Adipose tissue (tissue), 3 donors: ENCODE data around the gene HDDC3. TPM values are rescaled to one million over a fixed set of nuclear protein-coding genes. Genes with fewer than 3 reads are reported as not detected.
A peak's percentile ranks its signal among the peaks of the same experiment; 100 is the strongest.
"Not testable (repeated sequence)": the region's sequence is repeated elsewhere in the genome, so short reads cannot be mapped to it uniquely, and the experiment has no call there.

ENCODE experiments used
- H3K27ac ChIP-seq: one replicate; pipeline ENCODE4 v1.5.1; 2013; ENCODE audit warnings: low read depth, low read length
- WGBS, 3 donors: extraction: QIAGEN DNeasy Blood & Tissue Kit; methylation state at CpG; one replicate each; pipeline ENCODE4 v1.1.7; 2013; 5-methylcytosine and 5-hydroxymethylcytosine counted together
- polyA plus RNA-seq, 3 donors: library from polyadenylated mRNA; stranded (reverse); fragments of 200-250 nt; gene quantifications; one replicate each; pipeline ENCODE4 v1.2.3, GENCODE V29; 2013
- donor health status: healthy with polysubstance abuse.
- donor health status: Bipolar disorder and iron deficiency.
- donor health status: healthy.

Gene HDDC3
- polyA plus RNA-seq, 3 donors, result 13.2 to 22.2 (median 20.5) TPM

DNA sequence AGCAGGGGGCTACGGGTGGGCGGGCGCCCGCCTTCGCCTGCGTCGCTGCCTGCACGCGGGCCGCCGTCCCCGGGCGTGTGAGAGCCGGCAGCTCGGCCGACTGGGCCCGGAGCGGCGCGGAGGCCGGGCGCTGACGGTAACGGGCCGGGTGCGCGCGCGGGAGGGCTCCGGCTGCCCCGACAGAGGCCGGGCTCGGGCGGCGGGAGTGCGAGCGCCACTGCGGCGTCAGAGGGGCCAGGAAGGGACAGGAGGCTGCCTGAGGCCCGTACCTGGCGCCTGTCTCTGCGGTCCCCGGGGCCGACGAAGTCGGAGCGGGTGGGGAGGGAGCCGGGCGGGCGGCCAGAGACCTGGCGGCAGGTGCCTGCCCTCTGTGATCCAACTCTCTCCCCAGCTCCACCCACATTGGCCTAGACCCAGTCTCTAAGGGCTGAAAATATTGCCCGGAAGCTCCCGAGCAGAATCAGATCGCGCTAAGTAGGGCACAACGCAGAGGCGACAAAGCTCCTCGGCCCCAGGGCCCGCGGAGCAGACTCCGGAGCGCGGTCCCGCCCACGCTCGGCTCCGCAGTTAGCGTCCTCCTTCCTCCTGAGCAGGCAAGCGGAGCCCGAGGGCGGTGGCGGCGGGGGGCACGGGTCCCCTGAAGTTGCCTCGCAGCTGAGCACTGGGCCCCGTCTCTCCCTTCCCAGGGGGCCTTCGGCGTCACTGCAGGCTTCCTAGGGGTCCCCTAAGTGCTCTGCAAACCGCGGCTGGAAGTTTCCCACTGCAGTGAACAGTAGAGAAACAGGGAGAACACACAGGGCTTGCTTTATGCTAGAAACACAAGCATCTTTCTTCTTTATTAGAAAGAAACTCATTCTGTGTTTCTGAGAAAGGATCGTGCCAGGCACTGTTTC is 29.3 kb downstream of the HDDC3 start, which contains the start of gene MAN2A2:
Gene MAN2A2, plus strand, starts transcription at position 463 of the 893 bp plus-strand sequence. CDS start 906 bp downstream, outside the sequence.
- WGBS, 3 donors, result 1% methylated on average over 68 to 81 of the region's 81 CpGs
- peak within 1 kb of the TSS; percentile 93 for H3K27ac ChIP-seq

- WGBS, 3 donors, result 0 to 1% (median 0%) methylated on average over 52 to 71 of the region's 71 CpGs
Observed at GRCh38 chr15:90902040-90902839, 30.1 kb downstream of the HDDC3 start.

DNA sequence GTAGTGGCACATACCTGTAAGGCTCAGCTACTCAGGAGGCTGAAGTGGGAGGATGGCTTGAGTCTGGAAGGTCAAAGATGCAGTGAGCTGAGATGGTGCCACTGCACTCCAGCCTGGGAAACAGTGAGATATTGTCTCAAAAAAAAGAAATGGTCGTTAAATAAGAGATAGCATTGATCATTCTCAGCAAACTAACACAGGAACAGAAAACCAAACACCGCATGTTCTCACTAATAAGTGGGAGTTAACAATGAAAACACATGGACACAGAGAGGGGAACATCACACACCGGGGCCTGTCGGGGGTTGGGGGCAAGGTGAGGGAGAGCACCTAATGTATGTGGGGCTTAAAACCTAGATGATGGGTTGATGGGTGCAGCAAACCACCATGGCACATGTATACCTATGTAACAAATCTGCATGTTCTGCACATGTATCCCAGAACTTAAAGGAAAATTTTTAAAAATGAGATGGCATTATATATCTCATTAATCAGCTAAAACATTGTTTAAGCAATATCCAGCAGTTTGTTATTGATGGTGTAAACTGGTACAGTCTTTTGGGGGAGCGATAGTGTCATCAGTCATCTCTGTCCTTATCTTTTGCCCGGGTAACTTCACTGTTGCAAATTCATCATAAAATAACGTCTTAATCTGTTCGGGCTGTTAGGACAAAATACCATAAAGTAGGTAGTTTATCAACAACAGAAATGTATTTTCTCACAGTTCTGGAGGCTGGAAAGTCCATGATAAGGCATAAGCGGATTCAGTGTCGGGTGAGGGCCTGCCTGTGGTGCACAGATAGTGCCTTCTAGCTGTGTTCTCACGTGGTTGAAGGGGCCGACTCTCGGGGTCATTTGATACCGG is 30.9 kb downstream of the HDDC3 start:
- H3K27ac ChIP-seq, result no peak overlapping the region
- 33 to 52% (median 49%) methylated on average over 14 of the region's 14 CpGs for WGBS, 3 donors

More at GRCh38 chr15:90902040-90902839, 30.1 kb downstream of the HDDC3 start:
- peak overlapping the region; percentile 93 for H3K27ac ChIP-seq

DNA sequence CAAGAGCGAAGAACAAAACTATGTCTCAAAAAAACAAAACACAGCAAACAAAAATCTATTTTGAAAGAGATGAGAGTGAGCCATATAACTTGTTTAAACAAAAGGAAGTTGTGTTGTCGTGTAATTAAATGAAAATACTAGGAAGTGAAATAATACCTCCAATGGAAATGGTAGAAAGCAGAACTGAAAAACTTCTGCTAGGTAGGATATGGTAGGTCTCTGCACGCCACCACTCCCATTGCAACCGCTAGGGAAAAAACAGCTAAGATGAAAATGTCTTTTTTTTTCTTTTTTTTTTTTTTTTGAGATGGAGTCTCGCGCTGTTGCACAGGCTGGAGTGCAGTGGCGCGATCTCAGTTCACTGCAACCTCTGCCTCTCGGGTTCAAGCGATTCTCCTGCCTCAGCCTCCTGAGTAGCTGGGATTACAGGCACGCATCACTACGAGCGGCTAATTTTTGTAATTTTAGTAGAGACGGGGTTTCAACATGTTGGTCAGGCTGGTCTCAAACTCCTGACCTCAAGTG is 35.2 kb downstream of the HDDC3 start:
- not testable (repeated sequence) for H3K27ac ChIP-seq
- WGBS, 3 donors, result 88 to 92% (median 90%) methylated on average over 14 of the region's 14 CpGs

DNA sequence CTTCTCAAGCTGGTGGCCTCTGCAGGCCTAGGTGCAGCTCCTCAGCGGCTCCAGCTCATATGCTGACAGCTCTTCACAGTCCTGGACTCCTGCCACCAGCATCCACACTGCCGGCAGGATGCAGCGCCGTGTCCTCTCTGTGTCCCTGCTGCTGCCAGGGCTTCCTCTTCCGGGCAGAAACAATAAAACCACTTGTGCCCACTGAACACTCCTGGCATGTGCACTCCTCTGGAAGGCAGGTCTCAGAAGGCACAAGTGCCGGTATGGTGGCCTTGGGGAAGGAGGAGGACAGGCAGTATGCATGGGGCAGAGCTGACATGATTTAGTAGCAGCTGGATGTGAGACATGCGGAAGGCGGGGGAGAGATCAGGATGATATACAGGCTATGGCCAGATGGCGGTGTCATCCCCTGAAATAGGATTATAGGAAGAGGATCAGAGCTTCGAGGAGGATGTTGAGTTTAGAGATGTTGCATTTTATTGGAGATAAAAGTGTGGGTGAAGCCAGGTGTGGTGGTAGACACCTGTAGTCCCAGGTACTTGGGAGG is 36.7 kb downstream of the HDDC3 start:
- H3K27ac ChIP-seq, result no peak overlapping the region
- WGBS, 3 donors, result 53 to 75% (median 66%) methylated on average over 10 of the region's 10 CpGs

DNA sequence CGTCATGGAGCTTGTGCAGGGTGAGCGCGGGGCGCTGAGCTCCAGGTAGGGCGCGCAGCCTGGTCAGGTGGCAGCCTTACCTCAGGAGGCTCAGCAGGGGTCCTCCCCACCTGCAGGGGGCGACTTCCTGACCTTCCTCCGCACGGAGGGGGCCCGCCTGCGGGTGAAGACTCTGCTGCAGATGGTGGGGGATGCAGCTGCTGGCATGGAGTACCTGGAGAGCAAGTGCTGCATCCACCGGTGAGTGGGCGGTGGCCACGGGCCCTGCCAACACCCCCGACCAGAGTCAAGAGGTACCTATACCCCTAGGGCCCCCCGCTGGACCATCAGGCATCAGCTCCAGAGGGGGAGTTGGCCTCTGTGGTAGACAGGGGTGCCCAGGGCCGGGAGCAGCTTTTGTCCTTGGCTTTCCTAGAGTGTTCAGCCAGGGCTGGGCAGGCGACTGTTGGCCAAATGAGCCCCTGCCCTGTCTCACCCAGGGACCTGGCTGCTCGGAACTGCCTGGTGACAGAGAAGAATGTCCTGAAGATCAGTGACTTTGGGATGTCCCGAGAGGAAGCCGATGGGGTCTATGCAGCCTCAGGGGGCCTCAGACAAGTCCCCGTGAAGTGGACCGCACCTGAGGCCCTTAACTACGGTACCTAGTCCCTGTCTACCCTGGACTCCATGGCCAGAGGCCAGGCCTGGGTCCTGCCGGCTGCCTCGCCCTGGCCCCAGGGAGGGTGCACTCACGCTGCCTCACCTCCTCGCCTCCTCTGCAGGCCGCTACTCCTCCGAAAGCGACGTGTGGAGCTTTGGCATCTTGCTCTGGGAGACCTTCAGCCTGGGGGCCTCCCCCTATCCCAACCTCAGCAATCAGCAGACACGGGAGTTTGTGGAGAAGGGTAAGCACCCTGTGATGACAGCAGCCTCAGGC is 38.9 kb downstream of the HDDC3 start:
- H3K27ac ChIP-seq, result no peak overlapping the region
- 91 to 93% (median 93%) methylated on average over 33 of the region's 33 CpGs for whole genome bisulfite sequencing, 3 donors

- no peak overlapping the region for H3K27ac ChIP-seq
- WGBS, 3 donors, result 93 to 95% (median 95%) methylated on average over 29 of the region's 29 CpGs
Observed at GRCh38 chr15:90892498-90893174, 39.7 kb downstream of the HDDC3 start.

DNA sequence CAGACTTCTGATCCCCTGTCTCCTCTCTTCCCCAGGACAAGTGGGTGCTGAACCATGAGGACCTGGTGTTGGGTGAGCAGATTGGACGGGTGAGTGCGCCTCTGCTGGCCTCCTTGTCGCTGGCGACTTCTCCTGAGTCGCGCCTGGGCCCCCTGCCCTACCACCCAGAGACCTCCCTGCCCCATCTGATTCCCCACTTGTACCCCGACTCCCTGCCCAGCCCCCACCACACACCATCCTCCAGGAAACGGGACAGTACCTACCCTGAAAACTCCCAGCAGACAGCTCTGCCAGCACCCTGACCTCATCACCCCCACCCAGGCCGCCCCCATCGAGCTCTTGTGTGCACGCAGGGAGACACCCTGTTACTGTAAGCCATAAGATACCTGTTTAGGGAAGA is 40.3 kb downstream of the HDDC3 start:
- 90 to 96% (median 93%) methylated on average over 11 of the region's 11 CpGs for WGBS, 3 donors
- H3K27ac ChIP-seq, result no peak overlapping the region

GRCh38 chr15:90891346-90891949 is 40.9 kb downstream of the HDDC3 start:
- H3K27ac ChIP-seq, result no peak overlapping the region
- 85 to 95% (median 90%) methylated on average over 6 to 8 of the region's 8 CpGs for WGBS, 3 donors

GRCh38 chr15:90890839-90891238 is 41.5 kb downstream of the HDDC3 start:
- H3K27ac ChIP-seq, result no peak overlapping the region
- 83 to 89% (median 86%) methylated on average over 11 to 12 of the region's 12 CpGs for WGBS, 3 donors

DNA sequence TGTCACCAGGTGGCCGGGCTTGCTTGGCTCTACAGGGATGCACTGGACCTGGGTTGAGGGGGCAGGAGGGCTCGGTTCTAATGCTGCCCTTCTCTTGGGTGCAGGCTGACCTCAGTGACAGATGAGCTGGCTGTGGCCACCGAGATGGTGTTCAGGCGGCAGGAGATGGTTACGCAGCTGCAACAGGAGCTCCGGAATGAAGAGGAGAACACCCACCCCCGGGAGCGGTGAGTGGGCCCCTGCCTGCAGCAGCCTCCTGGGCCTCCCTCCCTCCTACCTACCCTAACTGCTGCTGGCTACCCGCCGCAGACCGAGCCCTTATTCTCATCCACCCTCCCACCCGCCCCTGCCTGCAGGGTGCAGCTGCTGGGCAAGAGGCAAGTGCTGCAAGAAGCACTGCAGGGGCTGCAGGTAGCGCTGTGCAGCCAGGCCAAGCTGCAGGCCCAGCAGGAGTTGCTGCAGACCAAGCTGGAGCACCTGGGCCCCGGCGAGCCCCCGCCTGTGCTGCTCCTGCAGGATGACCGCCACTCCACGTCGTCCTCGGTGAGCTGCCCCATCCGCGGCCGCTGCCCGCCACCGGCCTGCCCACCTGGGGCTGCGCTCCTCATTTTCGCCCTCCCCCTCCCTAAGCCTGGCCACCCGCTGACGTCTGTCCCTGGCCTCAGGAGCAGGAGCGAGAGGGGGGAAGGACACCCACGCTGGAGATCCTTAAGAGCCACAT is 42.5 kb downstream of the HDDC3 start:
- no peak overlapping the region for H3K27ac ChIP-seq
- 90 to 93% (median 92%) methylated on average over 21 to 31 of the region's 31 CpGs for WGBS, 3 donors

DNA sequence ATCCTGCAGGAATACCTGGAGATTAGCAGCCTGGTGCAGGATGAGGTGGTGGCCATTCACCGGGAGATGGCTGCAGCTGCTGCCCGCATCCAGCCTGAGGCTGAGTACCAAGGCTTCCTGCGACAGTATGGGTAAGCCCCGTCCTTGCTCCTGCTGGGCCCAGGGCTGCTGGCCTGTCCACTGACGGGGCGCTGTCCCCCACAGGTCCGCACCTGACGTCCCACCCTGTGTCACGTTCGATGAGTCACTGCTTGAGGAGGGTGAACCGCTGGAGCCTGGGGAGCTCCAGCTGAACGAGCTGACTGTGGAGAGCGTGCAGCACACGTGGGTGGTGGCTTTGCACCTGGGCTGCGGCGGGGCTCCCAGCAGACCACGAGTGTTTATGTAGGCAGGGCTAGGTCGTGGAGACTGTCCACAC is 43.0 kb downstream of the HDDC3 start:
- WGBS, 3 donors, result 83 to 91% (median 88%) methylated on average over 16 to 18 of the region's 18 CpGs
- H3K27ac ChIP-seq, result no peak overlapping the region

DNA sequence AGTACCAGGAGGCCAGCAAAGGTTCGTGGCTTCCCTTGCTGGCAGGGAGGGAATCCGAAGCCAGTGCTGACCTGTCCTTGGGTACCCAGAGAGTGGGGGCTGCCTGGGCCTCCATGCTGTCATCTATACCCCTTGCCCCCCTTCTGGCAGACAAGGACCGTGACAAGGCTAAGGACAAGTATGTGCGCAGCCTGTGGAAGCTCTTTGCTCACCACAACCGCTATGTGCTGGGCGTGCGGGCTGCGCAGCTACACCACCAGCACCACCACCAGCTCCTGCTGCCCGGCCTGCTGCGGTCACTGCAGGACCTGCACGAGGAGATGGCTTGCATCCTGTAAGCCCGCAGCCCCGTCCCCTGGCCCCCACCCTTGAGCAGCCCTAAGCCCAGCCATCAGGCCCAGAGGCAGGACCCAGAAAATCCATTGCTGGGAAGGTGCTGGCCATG is 45.3 kb downstream of the HDDC3 start:
- 85 to 95% (median 95%) methylated on average over 13 of the region's 13 CpGs for WGBS, 3 donors
- H3K27ac ChIP-seq, result no peak overlapping the region

DNA sequence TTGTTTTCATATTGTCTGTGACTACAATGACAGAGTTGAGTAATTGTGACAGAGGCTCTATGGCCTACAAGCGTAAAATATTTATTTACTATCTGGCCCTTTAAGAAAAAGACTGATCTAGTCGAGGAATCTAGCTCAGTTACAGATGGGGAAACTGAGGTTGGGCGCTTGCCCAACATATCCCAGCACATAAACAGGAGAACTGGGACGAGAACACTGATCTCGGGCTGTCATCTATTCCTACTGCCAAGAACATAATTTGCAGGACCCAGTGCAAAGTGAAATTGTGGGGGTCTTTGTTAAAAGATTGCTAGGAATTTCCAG is 46.1 kb downstream of the HDDC3 start:
- H3K27ac ChIP-seq, result no peak overlapping the region
- WGBS, 3 donors, result 14 to 36% (median 33%) methylated on average over 5 of the region's 5 CpGs
